ENCODE results near the gene BMAL1. TPM values are rescaled to one million over a fixed set of nuclear protein-coding genes. Genes with fewer than 3 reads are reported as not detected.

Gene BMAL1
- total RNA-seq, 1 donor from 2014 or later = 7.7 TPM

GRCh38 chr11:13333456-13333957, 55.9 kb downstream of the BMAL1 start:
- TF ChIP-seq, protein P1, sequence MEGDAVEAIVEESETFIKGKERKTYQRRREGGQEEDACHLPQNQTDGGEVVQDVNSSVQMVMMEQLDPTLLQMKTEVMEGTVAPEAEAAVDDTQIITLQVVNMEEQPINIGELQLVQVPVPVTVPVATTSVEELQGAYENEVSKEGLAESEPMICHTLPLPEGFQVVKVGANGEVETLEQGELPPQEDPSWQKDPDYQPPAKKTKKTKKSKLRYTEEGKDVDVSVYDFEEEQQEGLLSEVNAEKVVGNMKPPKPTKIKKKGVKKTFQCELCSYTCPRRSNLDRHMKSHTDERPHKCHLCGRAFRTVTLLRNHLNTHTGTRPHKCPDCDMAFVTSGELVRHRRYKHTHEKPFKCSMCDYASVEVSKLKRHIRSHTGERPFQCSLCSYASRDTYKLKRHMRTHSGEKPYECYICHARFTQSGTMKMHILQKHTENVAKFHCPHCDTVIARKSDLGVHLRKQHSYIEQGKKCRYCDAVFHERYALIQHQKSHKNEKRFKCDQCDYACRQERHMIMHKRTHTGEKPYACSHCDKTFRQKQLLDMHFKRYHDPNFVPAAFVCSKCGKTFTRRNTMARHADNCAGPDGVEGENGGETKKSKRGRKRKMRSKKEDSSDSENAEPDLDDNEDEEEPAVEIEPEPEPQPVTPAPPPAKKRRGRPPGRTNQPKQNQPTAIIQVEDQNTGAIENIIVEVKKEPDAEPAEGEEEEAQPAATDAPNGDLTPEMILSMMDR (IDR thresholded peaks at IDR 0.05; ENCODE audit: unreplicated experiment) = no peak
- H3K27ac Mint-ChIP-seq (ENCODE audit: unreplicated experiment) = no peak overlapping the region
- H3K4me3 Mint-ChIP-seq (ENCODE audit: unreplicated experiment) = no peak overlapping the region
- H3K36me3 Mint-ChIP-seq (ENCODE audit: low read depth, unreplicated experiment) = no peaks in the 10 kb centered on the region
- no peaks in the 10 kb centered on the region for H3K4me1 Mint-ChIP-seq (ENCODE audit: unreplicated experiment)
- no peaks in the 10 kb centered on the region for H3K9me3 Mint-ChIP-seq (ENCODE audit: unreplicated experiment)
- H3K27me3 Mint-ChIP-seq (ENCODE audit: unreplicated experiment) = peaks cover 2% of the 10 kb centered on the region
- no peak for DNase-seq (ENCODE audit: low spot score)

DNA sequence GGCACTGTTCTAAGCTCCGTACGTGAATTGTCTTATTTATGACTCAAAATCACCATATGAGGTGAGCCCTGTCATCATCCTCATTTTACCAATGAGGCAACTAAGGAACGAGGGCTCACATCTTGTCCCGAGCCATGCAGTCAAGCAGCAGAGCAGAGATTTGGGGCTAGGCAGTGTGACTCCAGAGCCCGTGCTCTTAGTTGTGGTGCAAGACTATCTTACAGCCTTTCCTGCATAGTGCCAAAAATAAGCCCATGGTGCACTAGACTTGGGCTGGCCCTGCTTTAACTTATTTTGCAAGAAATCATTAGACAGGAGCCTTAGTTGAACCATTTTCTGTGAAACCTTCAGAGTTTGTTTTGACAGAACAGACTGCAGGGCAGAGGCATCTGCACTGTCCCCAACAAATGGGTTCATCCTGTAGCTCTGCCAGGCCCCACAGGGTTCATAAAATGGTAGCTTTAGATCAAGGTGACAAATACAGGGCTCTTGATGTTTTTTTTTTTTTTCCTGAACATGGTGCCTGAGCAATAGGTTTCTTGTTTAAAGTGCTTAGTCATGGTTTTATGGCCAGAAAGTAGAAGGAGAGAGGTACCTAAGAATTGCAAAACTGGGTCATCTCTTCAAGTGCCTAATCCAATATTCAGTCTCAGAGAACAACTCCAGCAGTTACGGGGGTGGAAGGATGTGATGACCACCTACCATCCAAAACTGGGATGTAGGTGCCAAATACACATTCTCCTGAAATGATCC, 56.6 kb downstream of the BMAL1 start:
- Mint-ChIP-seq H3K27me3 (ENCODE audit: unreplicated experiment) (peaks cover 3% of the 10 kb centered on the region), H3K4me3 (ENCODE audit: unreplicated experiment) (no peak overlapping the region), H3K9me3 (ENCODE audit: unreplicated experiment) (no peaks in the 10 kb centered on the region), H3K27ac (ENCODE audit: unreplicated experiment) (no peak overlapping the region), H3K36me3 (ENCODE audit: low read depth, unreplicated experiment) (peaks cover 2% of the 10 kb centered on the region), H3K4me1 (ENCODE audit: unreplicated experiment) (peaks cover 3% of the 10 kb centered on the region)
- DNase-seq (ENCODE audit: low spot score) = no peak
- TF ChIP-seq, protein P1 (IDR thresholded peaks at IDR 0.05; ENCODE audit: unreplicated experiment) = no peak

GRCh38 chr11:13335319-13335718, 57.7 kb downstream of the BMAL1 start:
- Mint-ChIP-seq H3K27me3 (ENCODE audit: unreplicated experiment) (peaks cover 4% of the 10 kb centered on the region), H3K36me3 (ENCODE audit: low read depth, unreplicated experiment) (peaks cover 7% of the 10 kb centered on the region), H3K4me3 (ENCODE audit: unreplicated experiment) (no peak overlapping the region), H3K4me1 (ENCODE audit: unreplicated experiment) (peaks cover 9% of the 10 kb centered on the region), H3K27ac (ENCODE audit: unreplicated experiment) (no peak overlapping the region), H3K9me3 (ENCODE audit: unreplicated experiment) (no peaks in the 10 kb centered on the region)
- TF ChIP-seq, protein P1 (IDR thresholded peaks at IDR 0.05; ENCODE audit: unreplicated experiment) = peak; percentile 76
- peak; percentile 73 for DNase-seq (ENCODE audit: low spot score)

- DNase-seq (ENCODE audit: low spot score) = no peak
- TF ChIP-seq, protein P1 (IDR thresholded peaks at IDR 0.05; ENCODE audit: unreplicated experiment) = no peak
- Mint-ChIP-seq H3K27me3 (ENCODE audit: unreplicated experiment) (peaks cover 4% of the 10 kb centered on the region), H3K4me3 (ENCODE audit: unreplicated experiment) (no peak overlapping the region), H3K36me3 (ENCODE audit: low read depth, unreplicated experiment) (peaks cover 7% of the 10 kb centered on the region), H3K27ac (ENCODE audit: unreplicated experiment) (no peak overlapping the region), H3K4me1 (ENCODE audit: unreplicated experiment) (peaks cover 18% of the 10 kb centered on the region), H3K9me3 (ENCODE audit: unreplicated experiment) (no peaks in the 10 kb centered on the region)
These were observed 58.8 kb downstream of the BMAL1 start for GRCh38 chr11:13336246-13336878.

DNA sequence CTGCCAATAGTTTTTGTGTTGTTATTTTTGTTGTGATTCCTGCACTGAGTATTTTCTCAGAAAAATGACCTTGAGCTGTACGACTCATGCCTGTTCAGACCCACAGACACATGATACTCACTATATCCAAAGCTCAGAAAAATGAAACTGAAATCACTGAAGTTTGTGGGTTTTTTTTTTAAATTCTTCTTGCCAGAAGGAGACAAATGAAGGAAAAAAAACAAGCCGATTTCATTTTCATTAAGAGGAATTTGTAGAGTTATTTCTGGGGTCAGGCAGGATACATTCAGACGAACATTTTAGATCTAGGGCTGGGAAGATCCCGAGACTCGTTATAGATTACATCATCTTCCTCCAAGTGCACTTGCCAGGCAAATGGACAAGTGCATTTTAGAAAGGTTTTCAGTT, 60.4 kb downstream of the BMAL1 start:
- Mint-ChIP-seq H3K9me3 (ENCODE audit: unreplicated experiment) (no peaks in the 10 kb centered on the region), H3K4me3 (ENCODE audit: unreplicated experiment) (no peak overlapping the region), H3K27ac (ENCODE audit: unreplicated experiment) (no peak overlapping the region), H3K27me3 (ENCODE audit: unreplicated experiment) (peaks cover 4% of the 10 kb centered on the region), H3K4me1 (ENCODE audit: unreplicated experiment) (peaks cover 21% of the 10 kb centered on the region), H3K36me3 (ENCODE audit: low read depth, unreplicated experiment) (peaks cover 7% of the 10 kb centered on the region)
- TF ChIP-seq, protein P1 (IDR thresholded peaks at IDR 0.05; ENCODE audit: unreplicated experiment) = no peak
- no peak for DNase-seq (ENCODE audit: low spot score)
